OCI-LY1 (cell line): Measurements from ENCODE around the gene MAP7D2.

ENCODE experiments used
- H2AFZ ChIP-seq: fragments of 200-600 bp; sonication (generic), shearing (Covaris generic); 2 replicates; pipeline ENCODE4 v1.6.0; 2014; ENCODE audit warnings: antibody characterized with exemption, mild to moderate bottlenecking, low read length
- H3F3A ChIP-seq: fragments of 200-600 bp; sonication (generic), shearing (Covaris generic); 2 replicates; pipeline ENCODE4 v1.6.0; 2014; ENCODE audit warnings: mild to moderate bottlenecking, antibody characterized with exemption, low read length, moderate library complexity; ENCODE audit not compliant: insufficient read depth
- H3K27ac ChIP-seq: fragments of 200-600 bp; sonication (generic); 2 replicates; pipeline ENCODE4 v1.5.1; 2014; ENCODE audit warnings: low read length, mixed run types, mild to moderate bottlenecking, low read depth; ENCODE audit not compliant: poor library complexity, severe bottlenecking
- H3K27me3 ChIP-seq: fragments of 200-600 bp; sonication (generic); 2 replicates; pipeline ENCODE4 v1.6.0; 2014; ENCODE audit warnings: antibody characterized with exemption, mild to moderate bottlenecking, low read length, moderate library complexity; ENCODE audit not compliant: insufficient read depth
- H3K36me3 ChIP-seq: fragments of 200-600 bp; sonication (generic); 2 replicates; pipeline ENCODE4 v1.6.1; 2014; ENCODE audit warnings: mild to moderate bottlenecking, antibody characterized with exemption, low read length, moderate library complexity, mixed read lengths; ENCODE audit not compliant: insufficient read depth
- H3K4me1 ChIP-seq: fragments of 200-600 bp; sonication (generic); 2 replicates; pipeline ENCODE4 v1.5.1; 2014; ENCODE audit warnings: mild to moderate bottlenecking, low read length, moderate library complexity; ENCODE audit not compliant: insufficient read depth, severe bottlenecking
- H3K4me2 ChIP-seq: fragments of 200-600 bp; sonication (generic), shearing (Covaris generic); 2 replicates; pipeline ENCODE4 v1.6.1; 2014; ENCODE audit warnings: low read length
- H3K4me3 ChIP-seq: fragments of 200-600 bp; sonication (generic); 2 replicates; pipeline ENCODE4 v1.5.1; 2014; ENCODE audit warnings: low read length, low read depth, mild to moderate bottlenecking, mixed read lengths; ENCODE audit not compliant: poor library complexity, severe bottlenecking
- H3K79me2 ChIP-seq: fragments of 200-600 bp; shearing (Covaris generic); 2 replicates; pipeline ENCODE4 v1.6.1; 2016; ENCODE audit warnings: mixed run types, low read length, mixed read lengths; ENCODE audit not compliant: insufficient read depth
- H3K9ac ChIP-seq: fragments of 200-600 bp; sonication (generic), shearing (Covaris generic); 2 replicates; pipeline ENCODE4 v1.6.1; 2014; ENCODE audit warnings: mild to moderate bottlenecking, low read length, mixed read lengths
- H3K9me2 ChIP-seq: fragments of 200-600 bp; sonication (generic), shearing (Covaris generic); 2 replicates; pipeline ENCODE4 v1.6.1; 2014; ENCODE audit warnings: low read depth, mild to moderate bottlenecking, low read length, mixed read lengths
- H3K9me3 ChIP-seq: fragments of 200-600 bp; shearing (Covaris generic); 2 replicates; pipeline ENCODE4 v1.6.1; 2014; ENCODE audit warnings: low read length, mixed read lengths
- H4K20me1 ChIP-seq: fragments of 200-600 bp; sonication (generic), shearing (Covaris generic); 2 replicates; pipeline ENCODE4 v1.6.0; 2016; ENCODE audit warnings: mild to moderate bottlenecking, low read length; ENCODE audit not compliant: insufficient read depth
- EZH2 ChIP-seq: fragments of 200-600 bp; sonication (generic), shearing (Covaris generic); IDR thresholded peaks from 2 replicates; pipeline ENCODE4 v1.8.0; 2017; ENCODE audit warnings: borderline replicate concordance, mixed run types, mild to moderate bottlenecking, antibody characterized with exemption, low read length, moderate library complexity, mixed read lengths
- TF ChIP-seq, protein P1 (sequence below): fragments of 200-600 bp; sonication (generic), shearing (Covaris generic); IDR thresholded peaks from 2 replicates; pipeline ENCODE4 v1.5.1; 2017; ENCODE audit warnings: mild to moderate bottlenecking, antibody characterized with exemption, low read length, moderate library complexity, mixed read lengths

The MAP7D2 gene

GRCh38 chrX:20026278-20026677 is 90.4 kb downstream of the MAP7D2 start:
- Histone ChIP-seq H3K9ac (no peak overlapping the region), H2AFZ (no peak overlapping the region), H3K4me2 (no peak overlapping the region), H3K79me2 (no peaks in the 10 kb centered on the region), H3K9me3 (no peaks in the 10 kb centered on the region), H3F3A (no peaks in the 10 kb centered on the region), H4K20me1 (no peaks in the 10 kb centered on the region), H3K4me3 (no peak overlapping the region), H3K27me3 (no peaks in the 10 kb centered on the region), H3K27ac (no peak overlapping the region), H3K4me1 (no peaks in the 10 kb centered on the region), H3K9me2 (no peaks in the 10 kb centered on the region), H3K36me3 (no peaks in the 10 kb centered on the region)
- TF ChIP-seq, protein P1, sequence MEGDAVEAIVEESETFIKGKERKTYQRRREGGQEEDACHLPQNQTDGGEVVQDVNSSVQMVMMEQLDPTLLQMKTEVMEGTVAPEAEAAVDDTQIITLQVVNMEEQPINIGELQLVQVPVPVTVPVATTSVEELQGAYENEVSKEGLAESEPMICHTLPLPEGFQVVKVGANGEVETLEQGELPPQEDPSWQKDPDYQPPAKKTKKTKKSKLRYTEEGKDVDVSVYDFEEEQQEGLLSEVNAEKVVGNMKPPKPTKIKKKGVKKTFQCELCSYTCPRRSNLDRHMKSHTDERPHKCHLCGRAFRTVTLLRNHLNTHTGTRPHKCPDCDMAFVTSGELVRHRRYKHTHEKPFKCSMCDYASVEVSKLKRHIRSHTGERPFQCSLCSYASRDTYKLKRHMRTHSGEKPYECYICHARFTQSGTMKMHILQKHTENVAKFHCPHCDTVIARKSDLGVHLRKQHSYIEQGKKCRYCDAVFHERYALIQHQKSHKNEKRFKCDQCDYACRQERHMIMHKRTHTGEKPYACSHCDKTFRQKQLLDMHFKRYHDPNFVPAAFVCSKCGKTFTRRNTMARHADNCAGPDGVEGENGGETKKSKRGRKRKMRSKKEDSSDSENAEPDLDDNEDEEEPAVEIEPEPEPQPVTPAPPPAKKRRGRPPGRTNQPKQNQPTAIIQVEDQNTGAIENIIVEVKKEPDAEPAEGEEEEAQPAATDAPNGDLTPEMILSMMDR: no peak
- no peak for TF ChIP-seq EZH2

DNA sequence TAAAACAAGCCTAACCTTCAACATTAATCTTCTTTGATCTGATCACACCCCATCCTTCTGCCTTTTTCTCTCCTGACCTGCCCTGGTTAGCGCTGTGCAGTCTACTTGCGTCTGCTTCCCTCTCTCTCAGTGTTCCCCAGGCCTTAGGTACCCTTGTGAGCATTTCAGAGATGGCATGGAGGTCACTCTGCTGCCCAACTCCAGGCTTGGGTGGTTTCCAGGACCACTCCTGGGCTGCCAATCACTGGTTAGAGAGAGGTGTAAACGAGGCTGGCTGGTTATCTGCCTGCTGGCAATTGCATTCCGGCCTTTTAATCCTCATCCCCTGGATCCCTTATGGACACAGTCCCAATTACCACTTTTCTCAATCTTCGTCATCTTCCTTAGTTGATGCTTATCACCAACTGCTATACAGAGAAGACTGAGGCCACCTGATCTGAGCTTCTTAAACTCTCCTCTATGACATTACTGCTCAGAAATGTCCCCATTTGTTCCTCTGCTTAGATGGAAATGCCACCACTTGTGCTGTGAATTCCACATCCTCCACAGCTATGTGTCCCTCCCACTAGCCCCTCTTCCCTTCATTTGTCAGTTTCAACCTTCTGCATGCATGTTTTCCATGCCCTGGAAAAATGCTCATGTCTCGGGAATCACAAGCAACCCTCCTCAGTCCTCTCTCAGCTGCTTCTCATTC is 96.9 kb downstream of the MAP7D2 start:
- TF ChIP-seq, protein P1: no peak
- no peak for TF ChIP-seq EZH2
- no peak overlapping the region for H3K9ac ChIP-seq
- no peaks in the 10 kb centered on the region for H3K4me1 ChIP-seq
- no peaks in the 10 kb centered on the region for H3K27me3 ChIP-seq
- no peak overlapping the region for H3K4me3 ChIP-seq
- no peaks in the 10 kb centered on the region for H3K36me3 ChIP-seq
- no peak overlapping the region for H3K27ac ChIP-seq
- no peaks in the 10 kb centered on the region for H3K79me2 ChIP-seq
- no peaks in the 10 kb centered on the region for H3K9me3 ChIP-seq
- no peaks in the 10 kb centered on the region for H3F3A ChIP-seq
- no peak overlapping the region for H2AFZ ChIP-seq
- no peaks in the 10 kb centered on the region for H3K9me2 ChIP-seq
- H3K4me2 ChIP-seq: no peak overlapping the region
- H4K20me1 ChIP-seq: no peaks in the 10 kb centered on the region

- H3K9ac ChIP-seq: no peak overlapping the region
- H2AFZ ChIP-seq: no peak overlapping the region
- no peaks in the 10 kb centered on the region for H3K9me3 ChIP-seq
These were observed 100.1 kb downstream of the MAP7D2 start for GRCh38 chrX:20016616-20016945.

More at GRCh38 chrX:20016616-20016945, 100.1 kb downstream of the MAP7D2 start:
- TF ChIP-seq, protein P1: no peak
- TF ChIP-seq EZH2: no peak
- Histone ChIP-seq H3F3A (no peaks in the 10 kb centered on the region), H3K27me3 (no peaks in the 10 kb centered on the region), H3K4me2 (no peak overlapping the region), H3K36me3 (no peaks in the 10 kb centered on the region), H4K20me1 (no peaks in the 10 kb centered on the region), H3K4me3 (no peak overlapping the region), H3K9me2 (no peaks in the 10 kb centered on the region), H3K79me2 (no peaks in the 10 kb centered on the region), H3K27ac (no peak overlapping the region), H3K4me1 (no peaks in the 10 kb centered on the region)
